ENCODE results near the gene IQSEC3.
A peak's percentile ranks its signal among the peaks of the same experiment; 100 is the strongest.

DNA sequence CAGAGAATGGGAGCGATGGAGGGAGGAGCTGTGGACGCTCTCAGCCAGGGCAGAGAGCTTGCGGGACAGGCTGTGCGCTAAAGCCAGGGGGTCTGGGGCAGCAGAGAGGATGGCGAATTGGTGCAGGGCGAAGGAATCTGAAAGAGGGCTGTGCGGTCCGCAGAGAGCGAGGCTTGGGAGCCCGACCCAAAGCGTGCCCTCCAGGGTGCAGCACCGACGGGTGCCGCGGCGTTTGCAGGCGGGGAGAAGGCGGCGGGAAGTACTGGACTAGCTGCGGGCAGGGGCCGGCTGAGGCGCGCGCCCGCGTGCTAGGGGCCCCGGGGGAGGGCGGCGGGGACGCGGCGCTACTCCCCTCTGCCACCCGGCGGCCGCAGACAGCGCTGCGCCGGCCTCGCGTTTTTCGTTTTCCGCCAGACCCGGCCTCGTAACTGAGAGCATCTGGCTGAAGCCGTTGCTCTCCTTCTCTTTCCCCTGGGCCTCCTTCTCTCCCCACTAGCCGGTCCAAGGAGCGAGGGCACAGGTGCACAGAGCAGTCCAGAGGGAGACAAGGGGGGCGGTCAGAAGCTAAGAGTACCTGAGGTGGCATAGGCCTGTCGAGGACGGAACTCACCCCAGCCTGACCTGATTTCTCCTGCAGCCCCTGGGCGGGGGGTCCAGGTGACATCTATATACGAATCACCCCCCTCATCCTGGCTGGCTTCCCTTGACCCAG, 122.5 kb downstream of the IQSEC3 start:
- TF ChIP-seq ARNT (IDR thresholded peaks at IDR 0.05) = no peak
- TF ChIP-seq FOXA1 (IDR thresholded peaks at IDR 0.05) = no peak
- TF ChIP-seq SUZ12 (IDR thresholded peaks at IDR 0.05) = no peak
- TF ChIP-seq ZNF384 (IDR thresholded peaks at IDR 0.05) = no peak
- TF ChIP-seq ELF4 (IDR thresholded peaks at IDR 0.05) = no peak
- TF ChIP-seq FOXM1 (IDR thresholded peaks at IDR 0.05; ENCODE audit: borderline replicate concordance) = 0 out of 2 replicates have a peak, but pooled peaks have one; percentile 14
- no peak for TF ChIP-seq TARDBP (IDR thresholded peaks at IDR 0.05)
- TF ChIP-seq BHLHE40 (IDR thresholded peaks at IDR 0.05; ENCODE audit: borderline replicate concordance) = no peak
